Vagina (tissue), 2 donors: ENCODE results near the gene SLC1A3.

Experiments
- POLR2A ChIP-seq, 2 donors: fragments of 450-650 bp; IDR thresholded peaks; one replicate each; pipeline ENCODE4 v1.6.1; 2017; ENCODE audit warnings: antibody characterized with exemption in 2 of 2, mild to moderate bottlenecking in 2 of 2, moderate library complexity in 2 of 2
- TF ChIP-seq, protein P1 (sequence below), 3 experiments: fragments of 450-650 bp in 2 of 3; fragments of 200-600 bp in 1 of 3; sonication (generic) in 1 of 3; IDR thresholded peaks; one replicate each; pipeline ENCODE4 v1.5.1; 2017 to 2019; ENCODE audit warnings: antibody characterized with exemption in 3 of 3, mild to moderate bottlenecking in 2 of 3, moderate library complexity in 2 of 3

DNA sequence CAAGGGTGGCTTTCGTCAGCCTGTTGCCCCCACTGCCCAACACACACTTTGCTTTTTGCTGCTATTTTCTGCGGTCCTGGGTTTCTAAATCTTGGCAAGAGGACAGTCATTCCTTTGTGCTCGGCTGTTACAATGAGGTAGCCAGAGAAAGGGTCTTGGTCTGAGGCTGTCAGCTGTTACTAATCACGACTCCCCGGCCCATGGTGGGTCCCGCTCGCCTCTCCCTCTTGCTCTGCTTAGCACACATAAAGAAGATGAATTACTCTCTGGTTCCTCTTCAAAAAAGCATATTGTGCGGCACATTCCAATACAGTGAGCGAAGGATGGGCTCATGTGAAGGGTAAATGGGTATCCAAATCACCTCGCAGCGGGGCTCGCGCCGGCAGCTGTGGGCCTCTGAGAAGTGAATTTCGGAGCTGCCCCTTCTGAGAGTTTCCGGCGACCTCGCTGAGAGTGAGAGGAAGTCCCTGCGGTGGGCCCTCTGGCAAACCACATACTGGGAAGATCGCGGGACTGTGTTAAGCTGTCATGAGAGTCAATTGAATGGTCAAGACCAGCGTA, 56.0 kb downstream of the SLC1A3 start:
- TF ChIP-seq, protein P1, sequence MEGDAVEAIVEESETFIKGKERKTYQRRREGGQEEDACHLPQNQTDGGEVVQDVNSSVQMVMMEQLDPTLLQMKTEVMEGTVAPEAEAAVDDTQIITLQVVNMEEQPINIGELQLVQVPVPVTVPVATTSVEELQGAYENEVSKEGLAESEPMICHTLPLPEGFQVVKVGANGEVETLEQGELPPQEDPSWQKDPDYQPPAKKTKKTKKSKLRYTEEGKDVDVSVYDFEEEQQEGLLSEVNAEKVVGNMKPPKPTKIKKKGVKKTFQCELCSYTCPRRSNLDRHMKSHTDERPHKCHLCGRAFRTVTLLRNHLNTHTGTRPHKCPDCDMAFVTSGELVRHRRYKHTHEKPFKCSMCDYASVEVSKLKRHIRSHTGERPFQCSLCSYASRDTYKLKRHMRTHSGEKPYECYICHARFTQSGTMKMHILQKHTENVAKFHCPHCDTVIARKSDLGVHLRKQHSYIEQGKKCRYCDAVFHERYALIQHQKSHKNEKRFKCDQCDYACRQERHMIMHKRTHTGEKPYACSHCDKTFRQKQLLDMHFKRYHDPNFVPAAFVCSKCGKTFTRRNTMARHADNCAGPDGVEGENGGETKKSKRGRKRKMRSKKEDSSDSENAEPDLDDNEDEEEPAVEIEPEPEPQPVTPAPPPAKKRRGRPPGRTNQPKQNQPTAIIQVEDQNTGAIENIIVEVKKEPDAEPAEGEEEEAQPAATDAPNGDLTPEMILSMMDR (IDR thresholded peaks at IDR 0.05) = no peak
- TF ChIP-seq POLR2A (IDR thresholded peaks at IDR 0.05) = no peak
